HFFc6 (cell line): ENCODE data around the gene TMEM127. TPM values are rescaled to one million over a fixed set of nuclear protein-coding genes. Genes with fewer than 3 reads are reported as not detected.

Source experiments
- DNase-seq: peaks from one replicate; pipeline ENCODE4 v3.0.0-alpha.2; 2018
- H3K27ac Mint-ChIP-seq: 2 replicates; pipeline ENCODE4 v1.8.0; 2020; ENCODE audit warnings: mild to moderate bottlenecking, mixed read lengths
- H3K27me3 Mint-ChIP-seq: 2 replicates; pipeline ENCODE4 v1.8.0; 2021; ENCODE audit warnings: mild to moderate bottlenecking, moderate library complexity, mixed read lengths; ENCODE audit not compliant: insufficient read depth
- H3K36me3 Mint-ChIP-seq: 2 replicates; pipeline ENCODE4 v1.8.0; 2021; ENCODE audit warnings: low read depth, mixed read lengths
- H3K4me1 Mint-ChIP-seq: 2 replicates; pipeline ENCODE4 v1.8.0; 2020; ENCODE audit warnings: low read depth, mixed read lengths
- H3K4me3 Mint-ChIP-seq: 2 replicates; pipeline ENCODE4 v1.8.0; 2020; ENCODE audit warnings: mild to moderate bottlenecking, moderate library complexity, mixed read lengths
- H3K9me3 Mint-ChIP-seq: 2 replicates; pipeline ENCODE4 v1.8.0; 2020; ENCODE audit warnings: mild to moderate bottlenecking, mixed read lengths
- total RNA-seq, 6 experiments: library from RNA; stranded (reverse); fragmentation: NEBNext Ultra II Directional; extraction: Animal tissue kit (Norgen Biotek cat#: 25700); gene quantifications; 2 replicates in 1 of 6; 3 replicates in 5 of 6; pipeline ENCODE4 v1.2.3, GENCODE V29; 2021
- TF ChIP-seq, protein P1 (sequence below): fragments of 200-600 bp; sonication (generic); IDR thresholded peaks from 2 replicates; pipeline ENCODE4 v1.5.0; 2021; ENCODE audit warnings: antibody characterized with exemption, mild to moderate bottlenecking

Gene TMEM127
- total RNA-seq, 6 experiments from 2014 or later = 57.6 to 84.6 (median 71.1) TPM

- H3K27ac Mint-ChIP-seq = peak overlapping the region; percentile 74
- no peak for DNase-seq
- H3K27me3 Mint-ChIP-seq = no peaks in the 10 kb centered on the region; the same call in 1 of the 2 replicates
- peaks cover 39% of the 10 kb centered on the region for H3K36me3 Mint-ChIP-seq
- peaks cover 69% of the 10 kb centered on the region for H3K4me1 Mint-ChIP-seq
- H3K4me3 Mint-ChIP-seq = no peak overlapping the region
- H3K9me3 Mint-ChIP-seq = peaks cover 7% of the 10 kb centered on the region
- TF ChIP-seq, protein P1, sequence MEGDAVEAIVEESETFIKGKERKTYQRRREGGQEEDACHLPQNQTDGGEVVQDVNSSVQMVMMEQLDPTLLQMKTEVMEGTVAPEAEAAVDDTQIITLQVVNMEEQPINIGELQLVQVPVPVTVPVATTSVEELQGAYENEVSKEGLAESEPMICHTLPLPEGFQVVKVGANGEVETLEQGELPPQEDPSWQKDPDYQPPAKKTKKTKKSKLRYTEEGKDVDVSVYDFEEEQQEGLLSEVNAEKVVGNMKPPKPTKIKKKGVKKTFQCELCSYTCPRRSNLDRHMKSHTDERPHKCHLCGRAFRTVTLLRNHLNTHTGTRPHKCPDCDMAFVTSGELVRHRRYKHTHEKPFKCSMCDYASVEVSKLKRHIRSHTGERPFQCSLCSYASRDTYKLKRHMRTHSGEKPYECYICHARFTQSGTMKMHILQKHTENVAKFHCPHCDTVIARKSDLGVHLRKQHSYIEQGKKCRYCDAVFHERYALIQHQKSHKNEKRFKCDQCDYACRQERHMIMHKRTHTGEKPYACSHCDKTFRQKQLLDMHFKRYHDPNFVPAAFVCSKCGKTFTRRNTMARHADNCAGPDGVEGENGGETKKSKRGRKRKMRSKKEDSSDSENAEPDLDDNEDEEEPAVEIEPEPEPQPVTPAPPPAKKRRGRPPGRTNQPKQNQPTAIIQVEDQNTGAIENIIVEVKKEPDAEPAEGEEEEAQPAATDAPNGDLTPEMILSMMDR = no peak
Observed at GRCh38 chr2:96250188-96250587, 15.6 kb downstream of the TMEM127 start.

- H3K27ac Mint-ChIP-seq = peak overlapping the region; percentile 74
- H3K4me3 Mint-ChIP-seq = peak overlapping the region; percentile 27; the same call in 1 of the 2 replicates
Observed at GRCh38 chr2:96249654-96250053, 16.1 kb downstream of the TMEM127 start.

DNA sequence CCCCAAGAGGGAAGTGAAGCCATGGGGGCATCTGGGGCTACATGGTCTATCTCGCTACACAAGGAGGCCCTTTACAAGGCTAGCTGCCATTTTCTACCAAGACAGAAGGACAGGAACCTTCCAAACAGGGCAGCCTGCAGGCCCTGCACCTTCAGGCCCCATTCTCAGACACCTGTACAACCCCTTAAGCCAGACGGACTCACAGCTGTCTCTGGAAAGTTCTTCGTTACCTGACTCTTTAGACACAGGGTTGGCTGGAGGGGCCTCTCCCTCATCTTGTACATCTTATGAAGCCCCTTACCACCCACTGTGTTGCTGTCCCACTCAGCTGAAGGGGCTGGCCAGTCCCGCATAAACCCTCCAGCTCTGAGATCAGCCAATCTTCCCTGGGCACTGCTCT, 17.2 kb downstream of the TMEM127 start:
- Mint-ChIP-seq H3K9me3 (peaks cover 7% of the 10 kb centered on the region), H3K27me3 (no peaks in the 10 kb centered on the region; the same call in 1 of the 2 replicates), H3K36me3 (peaks cover 36% of the 10 kb centered on the region), H3K4me1 (peaks cover 69% of the 10 kb centered on the region), H3K27ac (no peak overlapping the region), H3K4me3 (no peak overlapping the region)
- no peak for DNase-seq
- TF ChIP-seq, protein P1 = no peak

More at GRCh38 chr2:96249654-96250053, 16.1 kb downstream of the TMEM127 start:
- peaks cover 69% of the 10 kb centered on the region for H3K4me1 Mint-ChIP-seq
- TF ChIP-seq, protein P1 = no peak
- DNase-seq = peak; percentile 72
- H3K27me3 Mint-ChIP-seq = no peaks in the 10 kb centered on the region; the same call in 1 of the 2 replicates
- H3K9me3 Mint-ChIP-seq = peaks cover 7% of the 10 kb centered on the region
- peaks cover 42% of the 10 kb centered on the region for H3K36me3 Mint-ChIP-seq

DNA sequence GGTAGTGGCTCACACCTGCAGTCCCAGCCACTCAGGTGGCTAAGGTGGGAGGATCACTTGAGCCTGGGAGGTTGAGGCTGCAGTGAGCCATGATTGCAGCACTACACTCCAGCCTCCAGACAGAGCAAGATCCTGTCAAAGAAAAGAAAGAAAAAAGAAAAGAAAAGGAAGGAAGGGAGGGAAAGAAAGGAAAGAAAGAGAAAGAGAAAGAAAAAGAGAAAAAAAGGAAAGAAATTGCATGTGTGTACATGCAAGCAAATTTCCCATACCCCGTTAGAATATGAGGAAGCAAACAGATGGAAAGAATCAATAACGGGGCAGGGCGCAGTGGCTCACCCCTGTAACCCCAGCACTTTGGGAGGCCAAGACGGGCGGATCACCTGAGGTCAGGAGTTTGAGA, 17.9 kb downstream of the TMEM127 start:
- TF ChIP-seq, protein P1 = no peak
- Mint-ChIP-seq H3K27ac (no peak overlapping the region), H3K4me1 (peaks cover 73% of the 10 kb centered on the region)

DNA sequence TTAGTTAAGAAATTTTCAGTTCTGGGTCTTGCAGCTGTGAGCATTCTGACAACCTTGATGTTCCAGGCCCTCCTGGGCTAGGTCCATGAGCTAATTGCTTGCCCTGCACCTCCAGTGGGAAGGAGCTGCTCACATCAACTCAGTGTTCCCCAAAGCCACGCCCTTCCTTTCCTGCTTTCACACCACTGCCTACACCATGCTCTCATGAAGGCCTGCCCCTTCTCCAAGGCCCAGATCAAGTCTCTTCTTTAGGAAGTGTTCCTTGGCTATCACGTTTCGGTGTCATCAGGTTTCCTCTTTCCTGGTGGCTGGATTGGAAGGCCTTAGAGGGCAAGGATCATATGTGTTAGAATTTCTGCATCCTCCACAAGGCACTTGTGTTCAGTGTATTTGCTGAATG, 18.8 kb downstream of the TMEM127 start:
- H3K9me3 Mint-ChIP-seq = peaks cover 7% of the 10 kb centered on the region
- H3K4me3 Mint-ChIP-seq = no peak overlapping the region
- peak overlapping the region; percentile 12; the same call in 1 of the 2 replicates for H3K27ac Mint-ChIP-seq
- no peak for DNase-seq
- TF ChIP-seq, protein P1 = no peak
- H3K27me3 Mint-ChIP-seq = peaks cover 1% of the 10 kb centered on the region
- H3K36me3 Mint-ChIP-seq = peaks cover 26% of the 10 kb centered on the region
- peaks cover 75% of the 10 kb centered on the region for H3K4me1 Mint-ChIP-seq

More for the DNA sequence above, 17.9 kb downstream of the TMEM127 start:
- no peak for DNase-seq
- 0 out of 2 replicates have a peak overlapping the region, but pooled peaks have one; percentile 31 for H3K4me3 Mint-ChIP-seq
- H3K9me3 Mint-ChIP-seq = peaks cover 7% of the 10 kb centered on the region
- H3K27me3 Mint-ChIP-seq = peaks cover 1% of the 10 kb centered on the region
- peaks cover 31% of the 10 kb centered on the region for H3K36me3 Mint-ChIP-seq
